Placental pericyte (primary cell): ENCODE measurements around the gene C1orf167. TPM values are rescaled to one million over a fixed set of nuclear protein-coding genes. Genes with fewer than 3 reads are reported as not detected.

Experiments used
- total RNA-seq: library from RNA; depleted of rRNA; stranded (reverse); fragments of >200 nt; gene quantifications from 2 replicates; pipeline ENCODE4 v1.2.3, GENCODE V29; 2012

Gene C1orf167, protein sequence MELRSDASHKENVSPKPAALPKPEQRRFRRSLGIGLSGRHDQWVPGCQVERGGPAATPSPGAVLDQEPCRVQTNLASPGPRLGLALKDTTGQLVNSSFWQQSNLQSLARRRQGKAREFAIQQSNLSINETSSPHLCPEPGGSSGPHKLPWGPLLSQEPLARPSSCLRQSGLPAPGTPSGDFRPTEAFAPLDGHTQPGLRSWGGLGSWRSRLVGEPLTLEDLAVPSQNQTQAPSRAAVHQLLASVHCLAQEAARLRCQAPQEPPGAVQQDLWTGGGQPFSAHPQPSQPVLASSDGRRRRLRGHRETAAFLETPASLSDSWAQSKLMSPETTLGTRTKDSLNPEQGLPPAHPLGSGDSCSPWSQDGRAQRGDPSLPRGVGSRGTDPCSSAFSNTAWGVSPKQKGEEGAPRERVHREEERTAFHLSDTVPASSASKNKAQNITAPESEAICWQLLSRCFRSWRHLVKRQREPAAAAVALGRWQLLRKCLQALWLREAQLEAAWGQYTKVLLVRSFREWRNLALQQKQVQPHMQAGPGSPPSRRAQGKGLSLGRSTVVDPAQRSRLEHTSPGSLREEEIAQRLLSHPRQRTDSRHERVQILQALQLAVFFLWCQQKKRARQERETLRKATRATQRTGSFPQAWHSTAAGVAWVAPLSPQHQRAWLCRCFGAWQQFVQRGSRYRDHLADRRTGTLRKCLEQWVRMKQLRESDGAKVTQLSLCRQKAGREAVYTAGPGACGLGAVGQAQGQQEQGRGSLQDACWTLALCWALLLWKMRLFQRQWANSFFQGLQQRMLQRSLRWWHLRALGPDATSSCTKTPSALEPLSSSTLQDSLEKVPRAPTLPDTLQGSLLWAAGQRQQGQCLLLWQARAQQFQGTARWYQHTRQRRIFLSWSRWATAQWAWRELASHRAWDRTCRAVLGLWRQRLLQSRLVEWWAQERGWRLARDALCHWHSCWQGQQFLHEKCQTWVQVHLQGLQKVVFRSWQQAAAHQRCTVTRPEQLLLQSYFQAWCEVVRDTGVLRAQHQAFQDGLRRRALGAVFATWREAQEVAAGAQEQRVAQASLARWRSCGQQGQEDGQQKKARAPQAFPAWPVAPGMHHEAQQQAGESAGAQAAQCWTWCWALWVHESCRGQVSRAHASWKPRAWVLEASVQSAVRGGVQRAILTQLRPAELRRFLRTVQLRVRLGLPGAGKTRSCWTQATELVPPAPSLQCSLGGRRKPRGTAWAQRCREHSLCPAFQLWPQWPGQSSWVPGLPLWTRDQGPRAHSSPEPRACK (N-terminal part only)
- not detected in 2 replicates for total RNA-seq

DNA sequence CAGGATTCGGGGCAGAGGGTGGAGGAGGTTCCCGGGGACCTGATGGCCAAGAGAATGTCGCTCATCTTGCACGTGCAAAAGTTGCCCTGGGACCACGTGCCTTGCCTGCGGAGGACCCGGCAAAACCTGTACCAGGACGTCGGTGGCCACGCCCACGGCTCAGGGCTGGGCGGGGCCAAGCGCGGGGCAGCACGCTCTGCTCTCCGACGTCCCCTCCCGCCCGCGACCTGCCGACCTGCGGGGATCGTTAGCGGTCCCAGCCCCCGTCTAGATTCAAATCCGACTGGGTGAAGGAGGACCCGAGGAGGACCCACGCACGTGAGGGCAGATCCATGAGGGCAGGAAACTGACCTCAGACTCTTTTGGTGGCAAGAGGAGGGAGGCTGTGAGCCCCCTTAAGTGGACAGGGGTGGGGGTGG, at the start of gene C1orf167:
C1orf167 (plus strand) TSS at position 206 of the 419 bp plus-strand sequence. CDS start 2,208 bp downstream, outside the sequence.

DNA sequence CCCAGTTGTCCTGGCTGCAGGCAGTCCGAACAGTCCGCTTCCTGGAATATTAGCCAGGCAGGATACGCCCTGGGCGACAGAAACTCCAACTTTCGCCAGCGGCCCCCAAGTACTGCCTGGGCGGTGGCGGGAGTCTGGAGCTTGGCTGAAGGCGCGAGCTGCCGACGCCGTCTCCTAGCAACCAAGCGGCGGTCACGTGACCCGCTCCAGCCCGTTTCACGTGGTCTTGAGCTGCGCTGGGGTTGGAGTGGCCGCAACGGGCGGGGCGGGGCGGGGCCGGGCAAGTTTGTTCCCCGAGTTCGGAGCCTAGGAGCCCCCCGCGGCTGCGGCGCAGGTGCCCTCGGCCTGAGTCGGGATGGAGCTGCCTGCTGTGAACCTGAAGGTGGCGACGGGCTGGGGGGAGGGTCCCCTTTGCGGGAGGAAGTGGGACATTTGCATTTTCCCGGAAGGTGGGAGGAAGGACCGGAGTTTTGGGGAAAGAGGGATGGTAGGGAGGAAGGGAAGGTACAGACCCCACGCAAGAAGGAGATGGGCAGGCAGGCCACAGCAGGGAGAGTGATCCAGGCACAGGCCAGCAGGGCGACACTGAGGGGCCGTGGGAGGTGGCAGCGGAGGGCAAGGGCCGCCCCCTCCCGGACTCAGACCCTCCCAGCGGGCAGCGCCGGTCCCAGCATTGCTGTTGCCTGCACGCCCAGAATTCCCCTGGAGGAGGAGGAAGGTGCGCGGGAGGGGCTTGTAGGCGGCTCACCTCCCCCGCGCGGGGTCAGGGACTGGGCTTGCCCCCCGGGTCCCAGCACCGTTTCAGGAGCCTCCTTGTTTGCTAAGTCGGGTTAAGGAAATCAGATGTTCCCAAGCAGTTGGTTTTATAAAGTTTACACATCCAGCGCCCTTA, 25.9 kb upstream of the C1orf167 start, which contains the start of gene AGTRAP:
AGTRAP (plus strand) TSS at position 283 of the 892 bp plus-strand sequence; CDS start at position 356, 73 bp downstream.

DNA sequence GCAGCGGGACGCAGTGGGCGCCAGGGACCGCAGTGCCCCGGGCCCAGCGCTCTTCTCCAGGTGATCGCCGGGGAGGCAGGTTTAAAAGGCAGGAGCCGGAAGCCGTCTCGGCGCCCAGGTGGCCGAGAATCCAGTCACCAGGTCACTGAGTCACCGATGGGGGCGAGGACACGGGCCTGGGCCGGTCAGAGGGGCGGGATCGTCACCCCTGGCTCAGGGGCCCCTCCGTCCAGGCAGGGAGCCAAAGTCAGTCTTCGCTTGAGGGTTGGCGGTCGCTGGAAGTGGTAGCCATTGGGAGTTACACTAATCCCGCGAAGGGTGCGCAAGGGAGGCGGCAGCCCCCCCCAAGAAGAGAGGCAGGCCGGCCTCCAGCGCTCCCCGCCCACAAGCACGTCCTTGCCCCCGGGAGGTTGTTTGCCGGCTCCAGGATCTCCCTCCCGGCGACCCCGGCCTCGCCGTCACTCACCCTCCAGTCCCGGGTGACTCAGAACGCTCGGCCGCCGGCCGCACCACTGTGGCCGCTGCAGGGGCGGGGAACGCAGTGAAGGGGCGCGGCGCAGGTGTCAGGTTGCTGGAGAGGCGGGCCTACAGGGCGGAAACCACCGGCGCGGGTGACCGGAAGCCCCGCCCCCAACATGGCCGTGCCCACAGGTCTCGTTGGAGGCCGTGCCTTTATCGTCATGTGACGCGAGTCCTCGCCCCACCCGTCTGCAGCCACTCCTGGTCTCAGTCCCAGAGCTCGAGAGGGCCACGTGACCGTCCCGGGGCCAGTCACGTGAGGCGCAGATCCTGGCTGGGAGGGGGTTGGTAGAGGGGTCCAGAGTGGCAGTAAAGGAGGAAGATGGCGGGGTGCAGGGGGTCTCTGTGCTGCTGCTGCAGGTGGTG, 43.7 kb downstream of the C1orf167 start, which contains the start of the genes CLCN6 and MTHFR:
CLCN6 (plus strand) TSS at position 770 of the 885 bp plus-strand sequence; CDS start at position 842, 72 bp downstream.
MTHFR (minus strand) TSS at position 543 of the 885 bp plus-strand sequence. CDS start 2,848 bp downstream, outside the sequence.

Other genes with a start within 250 kb of the C1orf167 start
- 1.4 and 2.4 TPM in 2 replicates for gene FBXO2, start 107.8 kb upstream of the C1orf167 start, total RNA-seq
- 9.2 and 11.4 TPM in 2 replicates for gene FBXO44, start 107.3 kb upstream of the C1orf167 start, total RNA-seq
- gene FBXO6, start 98.0 kb upstream of the C1orf167 start, total RNA-seq, result 2.3 and 8.1 TPM in 2 replicates
- 33.0 and 46.1 TPM in 2 replicates for gene MAD2L2, start 81.0 kb upstream of the C1orf167 start, total RNA-seq
- under 0.01 TPM in 1 of 2 replicates, not detected in the other for gene DRAXIN, start 70.5 kb upstream of the C1orf167 start, total RNA-seq
- 46.2 and 72.7 TPM in 2 replicates for gene AGTRAP, start 26.1 kb upstream of the C1orf167 start, total RNA-seq
- gene MTHFR, start 43.8 kb downstream of the C1orf167 start, total RNA-seq, result 21.8 and 27.8 TPM in 2 replicates
- gene CLCN6, start 44.0 kb downstream of the C1orf167 start, total RNA-seq, result 15.9 and 37.4 TPM in 2 replicates
- gene NPPA, start 85.6 kb downstream of the C1orf167 start, total RNA-seq, result not detected in 2 replicates
- 0.44 and 1.1 TPM in 2 replicates for gene NPPB, start 96.8 kb downstream of the C1orf167 start, total RNA-seq
- gene KIAA2013, start 164.2 kb downstream of the C1orf167 start, total RNA-seq, result 61.5 and 124 TPM in 2 replicates
- 369 and 388 TPM in 2 replicates for gene PLOD1, start 172.5 kb downstream of the C1orf167 start, total RNA-seq
- gene MFN2, start 218.3 kb downstream of the C1orf167 start, total RNA-seq, result 72.4 and 97.9 TPM in 2 replicates